Measurements from ENCODE around the gene ADAMTSL5.
"Not testable (repeated sequence)": the region's sequence is repeated elsewhere in the genome, so short reads cannot be mapped to it uniquely, and the experiment has no call there.

ADAMTSL5 gene

DNA sequence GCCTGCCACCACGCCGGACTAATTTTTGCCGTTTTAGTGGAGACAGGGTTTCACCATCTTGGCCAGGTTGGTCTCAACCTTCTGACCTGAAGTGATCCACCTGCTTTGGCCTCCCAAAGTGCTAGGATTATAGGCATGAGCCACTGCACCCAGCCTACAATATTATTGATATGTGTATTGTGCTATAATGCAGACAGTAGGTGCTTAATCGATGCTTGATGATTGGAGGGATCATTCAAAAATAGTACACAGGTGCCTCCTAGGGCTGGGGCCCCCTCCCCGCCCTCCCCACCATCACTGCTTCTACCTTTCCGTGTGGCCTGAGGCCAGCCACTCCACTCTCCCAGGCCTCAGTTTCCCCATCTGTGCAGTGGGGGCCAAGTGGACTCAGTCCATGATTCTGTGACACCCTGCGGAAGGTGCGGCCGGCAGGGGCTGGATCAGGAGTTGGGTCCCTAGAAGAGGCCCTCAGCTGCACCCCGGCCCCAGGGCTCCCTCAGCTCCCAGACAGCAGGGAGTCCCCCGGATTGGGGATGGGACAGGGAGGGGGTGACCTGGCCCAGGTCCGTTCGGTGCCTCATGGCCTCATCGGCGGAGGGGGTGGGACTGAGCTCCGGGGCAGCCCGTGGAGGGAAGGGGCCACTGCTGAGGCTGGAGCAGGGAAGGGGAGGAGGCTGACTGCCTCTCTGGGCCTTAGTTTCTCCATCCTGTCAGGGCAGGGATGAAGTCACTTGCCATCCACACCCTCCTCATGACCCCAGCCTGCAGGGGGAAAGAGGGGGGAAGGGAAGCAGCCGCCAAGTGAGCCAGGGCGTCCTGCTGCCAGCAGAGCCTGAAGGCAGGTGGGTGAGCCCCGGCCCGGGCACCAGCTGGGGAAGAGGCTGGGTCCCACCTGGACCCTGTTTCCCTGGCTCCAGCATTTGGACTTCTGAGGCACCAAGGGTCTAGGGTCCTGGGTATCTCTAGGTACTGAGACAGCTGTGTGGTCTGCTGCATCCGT lies 1.2 kb downstream of the ADAMTSL5 start:
- FAIRE-seq: no peak

DNA sequence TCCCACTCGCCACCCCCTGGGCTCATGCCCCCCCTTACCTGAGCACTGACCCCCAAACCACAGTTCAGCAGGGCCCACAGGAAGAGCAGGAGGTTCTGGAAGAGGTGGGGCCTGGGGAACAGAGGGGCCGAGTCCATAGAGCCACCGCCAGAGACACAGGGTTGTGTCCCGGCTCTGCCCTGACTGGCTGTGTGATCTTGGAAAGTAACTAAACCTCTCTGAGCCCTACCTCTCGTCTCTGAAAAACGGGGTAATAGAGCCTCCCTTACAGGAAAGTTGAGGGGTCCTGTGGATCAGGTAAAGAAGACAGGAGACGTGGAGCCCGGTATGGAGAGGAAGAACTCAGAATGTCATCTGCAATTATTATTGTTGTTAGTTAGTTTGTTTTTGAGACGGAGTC lies 2.0 kb downstream of the ADAMTSL5 start:
- FAIRE-seq: no peak

DNA sequence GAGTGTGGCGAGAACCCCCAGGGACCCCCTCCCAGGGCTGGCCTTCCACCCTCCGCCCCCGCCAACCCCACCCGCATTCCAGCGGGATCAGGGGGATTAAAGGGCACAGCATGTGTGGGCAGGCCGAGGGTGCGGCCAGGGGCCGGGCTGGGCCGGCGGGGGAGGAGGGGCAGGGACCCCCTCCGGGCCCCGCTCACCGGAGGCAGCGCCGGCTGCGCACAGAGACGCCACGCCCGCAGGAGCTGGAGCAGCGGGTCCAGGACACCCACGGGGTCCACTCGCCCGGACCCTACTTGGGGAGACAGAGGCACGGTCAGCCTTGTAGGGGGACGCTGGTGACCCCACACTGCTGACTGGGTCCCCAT lies 2.4 kb downstream of the ADAMTSL5 start:
- no peak for FAIRE-seq

DNA sequence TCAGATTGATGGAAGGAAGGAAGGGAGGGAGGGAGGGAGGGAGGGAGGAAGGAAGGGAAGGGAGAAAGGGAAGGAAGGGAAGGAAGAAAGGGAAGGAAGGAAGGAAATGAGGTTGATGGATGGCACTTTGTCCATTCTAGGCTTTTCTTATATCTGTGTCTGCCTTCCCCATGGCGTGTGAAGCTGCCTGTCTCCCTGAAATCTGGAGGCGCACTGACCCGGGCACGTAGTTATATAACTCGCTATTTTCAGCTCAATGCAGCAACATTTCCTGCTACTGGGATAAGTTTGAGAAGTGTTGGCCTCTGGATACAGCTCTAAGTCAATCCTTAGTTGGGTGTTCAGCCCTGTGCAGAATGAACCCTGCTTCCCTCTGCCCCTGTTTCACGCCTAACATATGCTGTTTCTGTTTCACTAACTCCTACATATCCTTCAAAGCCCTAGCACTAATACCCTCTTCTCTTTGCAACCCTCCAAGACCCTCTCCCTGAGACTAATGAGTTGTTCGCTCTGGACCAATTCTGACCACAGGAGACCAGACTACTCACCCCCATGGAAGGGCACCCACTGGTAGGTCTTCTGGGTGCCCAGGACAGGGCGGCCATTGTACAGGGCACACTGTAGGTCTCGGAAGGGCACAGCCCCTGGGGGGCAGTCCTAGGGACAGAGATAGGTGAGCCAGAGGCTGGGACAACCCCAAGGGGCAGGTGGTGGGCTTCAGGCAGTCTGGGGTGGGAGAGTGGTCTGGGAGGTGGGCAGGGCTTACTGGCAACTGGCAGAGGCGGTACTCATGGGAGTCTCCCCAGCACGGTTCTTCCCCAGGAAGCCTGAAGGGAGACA lies 3.0 kb downstream of the ADAMTSL5 start:
- FAIRE-seq: no peak

DNA sequence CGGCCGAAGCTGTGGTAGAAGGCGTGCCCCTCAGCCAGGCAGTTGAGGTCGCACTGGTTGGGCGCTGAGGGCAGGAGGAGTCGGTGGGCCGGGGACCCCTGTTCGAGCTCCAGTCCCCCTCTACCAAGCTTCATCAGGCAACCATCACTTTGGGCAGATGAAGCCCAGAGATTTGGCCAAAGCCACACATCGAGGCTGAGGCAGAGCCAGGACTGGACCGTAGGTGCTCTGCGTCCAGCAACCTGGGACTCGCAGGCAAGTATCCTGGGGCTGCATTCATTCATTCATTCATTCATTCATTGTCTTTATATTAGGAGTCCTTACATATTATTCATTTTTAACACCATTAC lies 4.3 kb downstream of the ADAMTSL5 start:
- no peak for FAIRE-seq

DNA sequence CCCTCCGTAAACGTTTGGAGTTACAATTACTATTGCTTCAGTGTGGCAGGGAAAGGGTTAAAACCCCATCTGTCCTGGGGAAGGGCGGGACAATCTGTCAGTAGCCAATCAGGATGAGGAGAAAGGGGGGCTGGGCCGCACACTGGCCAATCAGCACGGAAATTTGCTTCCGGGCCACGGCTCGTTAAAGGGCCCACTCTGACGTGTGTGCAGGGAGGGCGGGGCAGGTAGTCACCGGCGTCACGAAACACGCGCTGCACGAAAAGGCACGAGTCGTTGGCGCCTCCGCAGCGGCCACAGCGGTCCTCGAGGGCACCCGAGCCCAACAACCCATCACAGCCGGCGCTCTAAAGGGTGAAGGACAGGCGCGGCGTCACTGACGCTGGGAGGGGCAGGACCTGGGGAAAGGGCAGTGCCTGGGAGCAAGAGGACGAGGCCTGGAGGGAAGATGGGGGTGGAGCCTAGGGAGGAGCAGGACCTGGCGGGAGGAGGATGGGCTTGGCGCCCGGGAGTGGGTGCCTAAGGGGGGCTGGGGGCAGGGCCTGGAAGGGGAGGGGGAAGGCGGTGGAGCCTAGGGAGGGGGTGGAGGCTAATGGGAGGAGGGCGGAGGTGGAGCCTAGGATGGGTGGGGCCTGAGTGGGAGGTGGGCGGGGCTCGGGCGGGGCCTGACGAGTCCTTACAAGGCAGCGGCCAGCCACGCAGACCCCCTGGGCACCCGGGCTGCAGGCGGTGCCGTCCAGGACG lies 4.9 kb downstream of the ADAMTSL5 start:
- no peak for FAIRE-seq

DNA sequence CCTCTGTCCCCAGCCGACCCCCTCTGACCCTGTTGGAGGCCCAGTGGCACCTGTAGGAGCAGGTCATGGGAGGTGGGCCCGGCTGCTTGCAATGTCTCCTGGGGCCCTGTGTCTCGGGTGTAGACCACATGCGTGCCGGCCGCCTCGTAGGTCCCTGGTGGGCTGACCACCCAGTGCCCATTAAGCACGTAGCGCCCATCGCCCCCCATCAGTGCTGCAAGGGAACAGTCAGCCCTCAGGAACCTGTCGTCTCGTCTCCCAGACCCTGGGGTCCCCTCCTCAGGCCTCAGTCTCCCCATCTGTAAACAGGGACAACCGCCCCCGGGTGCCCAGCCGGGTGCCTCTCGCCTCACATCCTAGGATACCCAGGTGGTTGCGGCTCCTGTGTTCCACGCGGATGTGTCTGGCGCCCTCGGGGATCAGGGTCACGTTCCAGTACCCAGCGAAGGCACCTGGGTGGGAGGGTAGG lies 5.6 kb downstream of the ADAMTSL5 start:
- no peak for FAIRE-seq

DNA sequence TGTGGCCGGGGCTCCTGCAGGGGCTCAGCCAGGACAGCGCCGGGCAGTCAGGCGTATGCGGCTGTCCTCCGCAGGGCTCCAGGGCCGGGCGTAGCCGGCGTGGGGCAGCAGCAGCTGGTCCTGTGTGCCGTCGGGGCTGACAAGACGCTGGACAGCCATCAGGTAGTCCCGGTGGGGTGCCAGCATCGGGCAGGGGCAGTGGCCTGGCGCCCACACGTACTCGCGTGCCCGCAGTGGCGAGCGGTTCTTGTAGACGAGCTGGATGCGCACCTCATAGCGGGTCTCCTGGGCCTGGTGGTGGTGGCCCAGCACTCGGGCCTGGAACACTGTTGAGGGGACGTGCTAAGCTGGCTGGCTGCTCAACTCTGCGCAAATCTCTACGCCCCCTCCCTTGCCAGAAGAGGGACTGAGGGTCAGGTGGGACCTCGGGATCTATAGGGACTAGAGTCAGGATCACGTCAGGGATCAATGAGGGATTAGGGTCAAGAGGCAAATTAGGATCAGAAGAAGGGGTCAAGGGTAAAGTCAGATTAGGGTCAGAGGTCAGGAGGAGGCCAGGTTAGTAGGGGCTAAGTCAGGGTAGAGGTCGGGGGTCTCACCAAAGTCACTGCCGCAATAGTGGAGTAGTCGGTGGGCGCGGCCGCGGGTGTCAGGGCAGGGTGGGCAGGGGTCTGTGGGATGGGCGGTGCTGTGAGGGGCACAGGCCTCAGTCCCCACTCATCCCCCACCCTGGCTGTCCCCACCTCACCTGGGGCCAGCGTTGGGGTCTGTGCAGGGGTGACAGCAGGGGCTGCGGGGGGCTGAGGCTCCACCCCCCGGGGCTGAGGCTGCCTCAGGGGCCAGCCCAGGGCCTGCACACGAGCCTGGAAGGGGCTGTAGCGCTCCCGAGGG lies 6.6 kb downstream of the ADAMTSL5 start:
- FAIRE-seq: no peak

DNA sequence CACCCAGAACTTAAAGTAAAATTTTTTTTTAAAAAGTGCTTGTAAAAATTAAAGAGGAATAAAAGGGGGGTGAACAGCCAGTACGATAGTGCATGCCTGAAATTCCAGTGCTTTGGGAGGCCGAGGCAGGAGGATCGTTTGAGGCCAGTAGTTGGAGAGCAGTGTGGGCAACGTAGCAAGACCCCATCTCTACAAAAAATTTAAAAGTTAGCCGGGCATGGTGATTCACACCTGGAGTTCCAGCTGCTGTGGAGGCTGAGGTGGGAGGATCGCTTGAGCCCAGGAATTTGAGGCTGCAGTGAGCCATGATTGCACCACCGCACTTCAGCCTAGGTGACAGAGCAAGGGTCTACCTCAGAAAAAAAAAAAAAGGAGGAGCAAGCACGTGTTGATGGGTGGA lies 7.8 kb downstream of the ADAMTSL5 start:
- FAIRE-seq: no peak

DNA sequence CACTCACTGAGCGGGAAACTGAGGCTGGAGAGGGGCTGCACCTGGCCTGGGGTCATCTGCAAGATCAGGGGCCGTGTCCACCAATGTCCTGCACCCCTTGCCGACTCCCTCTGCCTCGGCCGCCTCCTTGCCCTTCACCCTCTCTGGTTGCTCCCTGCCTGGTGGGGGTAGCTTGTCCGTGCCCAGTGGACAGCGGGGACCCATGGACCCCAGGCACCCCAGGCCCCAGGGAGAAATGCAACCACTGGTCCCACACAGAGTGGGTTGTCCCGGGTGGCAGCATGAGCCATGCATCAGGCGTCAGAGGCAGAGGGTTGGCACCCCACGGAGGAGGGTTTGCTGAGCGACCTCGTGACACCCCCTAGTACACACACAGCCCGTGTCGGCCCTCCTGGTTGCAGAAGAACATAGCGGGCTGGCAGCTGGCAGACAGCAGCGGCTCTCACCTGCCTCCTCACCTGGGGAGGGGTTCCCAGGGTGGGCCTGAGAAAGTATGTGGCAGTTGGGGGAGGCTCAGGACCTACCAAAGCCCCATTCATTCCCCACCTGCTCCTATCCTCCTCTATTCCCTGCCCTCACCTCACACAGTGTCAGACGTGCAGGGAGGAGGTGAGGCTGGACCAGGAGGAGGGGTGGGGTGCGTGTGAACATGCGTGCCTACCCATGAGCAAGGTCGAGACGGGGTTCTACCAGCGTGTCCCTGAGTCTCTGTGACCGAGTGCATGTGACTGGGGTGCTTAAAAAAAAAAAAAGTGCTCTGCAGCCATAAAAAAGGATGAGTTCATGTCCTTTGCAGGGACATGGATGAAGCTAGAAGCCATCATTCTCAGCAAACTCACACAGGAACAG lies 8.7 kb downstream of the ADAMTSL5 start:
- FAIRE-seq: no peak

DNA sequence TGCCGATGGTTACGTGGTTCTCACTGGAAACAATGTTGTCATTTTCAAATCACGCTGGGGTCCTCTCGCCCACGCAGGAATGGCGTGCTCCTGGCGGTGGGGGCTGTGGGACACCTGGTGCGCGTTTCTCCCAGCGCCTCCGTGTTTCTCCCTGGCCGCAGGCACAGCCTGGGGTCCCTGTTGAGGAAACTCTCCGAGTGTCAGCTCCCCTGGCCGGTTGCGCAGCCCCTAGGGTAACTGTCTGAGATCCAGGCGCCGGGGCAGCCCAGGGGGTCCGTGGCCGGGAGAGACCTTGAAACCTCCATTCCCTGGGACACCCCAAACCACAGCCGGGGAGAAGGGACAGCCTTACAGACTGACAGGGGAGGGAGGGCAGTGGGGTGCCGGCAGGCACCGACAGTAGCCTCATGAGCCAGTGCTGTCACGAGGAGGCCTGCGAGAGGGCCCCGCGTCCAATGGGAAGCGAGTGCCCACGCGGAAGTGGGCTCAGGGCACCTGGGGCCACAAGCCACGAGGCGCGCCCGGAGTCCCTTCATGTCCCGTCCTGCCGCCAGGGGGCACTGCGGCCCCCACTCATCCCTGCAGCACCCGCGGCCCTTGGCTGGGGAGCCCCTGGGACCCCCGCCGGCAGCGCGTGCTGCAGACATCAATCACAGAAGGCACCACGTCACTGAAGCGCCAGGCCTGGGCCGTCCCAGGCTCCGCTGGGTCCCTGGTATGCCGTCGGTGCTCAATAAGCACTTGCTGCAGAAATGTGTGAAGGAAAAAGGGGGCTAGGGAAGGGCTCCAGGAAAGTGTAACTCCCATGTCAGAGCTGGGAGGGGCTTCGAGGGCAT lies 9.5 kb downstream of the ADAMTSL5 start:
- FAIRE-seq: no peak

DNA sequence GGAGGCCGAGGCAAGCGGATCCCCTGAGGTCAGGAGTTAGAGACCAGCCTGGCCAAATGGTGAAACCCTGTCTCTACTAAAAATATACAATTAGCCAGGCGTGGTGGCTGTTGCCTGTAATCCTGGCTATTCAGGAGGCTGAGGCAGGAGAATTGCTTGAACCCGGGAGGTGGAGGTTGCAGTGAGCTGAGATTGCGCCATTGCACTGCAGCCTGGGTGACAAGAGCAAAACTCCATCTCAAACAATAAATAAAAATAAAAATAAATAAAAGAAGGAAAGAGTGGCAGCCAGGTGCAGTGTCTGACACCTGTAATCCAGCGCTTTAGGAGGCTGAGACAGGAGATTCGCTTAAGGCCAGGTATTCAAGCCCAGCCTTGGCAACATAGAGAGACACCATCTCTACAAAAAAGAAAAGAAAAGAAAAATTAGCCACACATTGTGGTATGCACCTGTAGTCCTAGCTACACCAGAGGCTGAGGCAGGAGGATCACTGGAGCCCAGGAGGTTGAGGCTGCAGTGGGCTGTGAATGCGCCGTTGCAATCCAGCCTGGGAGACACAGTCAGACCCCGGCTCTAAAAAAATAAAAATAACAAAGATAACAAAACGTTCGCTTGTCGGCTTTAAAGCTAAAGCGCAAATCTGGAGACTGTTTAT lies 10.3 kb downstream of the ADAMTSL5 start:
- FAIRE-seq: no peak

DNA sequence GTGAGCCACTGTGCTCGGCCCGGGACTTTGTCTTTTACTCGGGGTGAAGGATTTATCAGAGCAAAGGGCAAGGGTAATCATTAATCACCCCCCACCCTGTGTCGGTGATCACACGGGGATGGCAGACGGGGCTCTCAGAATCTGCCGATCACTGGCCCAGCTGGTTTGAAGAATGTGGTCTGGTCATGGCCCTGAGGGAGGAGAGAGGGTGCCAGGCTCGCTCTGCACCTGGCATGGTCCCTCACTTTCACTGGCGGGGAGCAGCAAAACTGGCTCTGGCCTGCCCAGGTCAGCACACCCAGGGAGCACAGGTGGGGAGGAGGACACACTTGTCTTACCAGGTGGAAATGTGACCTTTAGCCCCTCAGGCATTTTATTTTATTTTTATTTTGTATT lies 11.6 kb downstream of the ADAMTSL5 start:
- no peak for FAIRE-seq

DNA sequence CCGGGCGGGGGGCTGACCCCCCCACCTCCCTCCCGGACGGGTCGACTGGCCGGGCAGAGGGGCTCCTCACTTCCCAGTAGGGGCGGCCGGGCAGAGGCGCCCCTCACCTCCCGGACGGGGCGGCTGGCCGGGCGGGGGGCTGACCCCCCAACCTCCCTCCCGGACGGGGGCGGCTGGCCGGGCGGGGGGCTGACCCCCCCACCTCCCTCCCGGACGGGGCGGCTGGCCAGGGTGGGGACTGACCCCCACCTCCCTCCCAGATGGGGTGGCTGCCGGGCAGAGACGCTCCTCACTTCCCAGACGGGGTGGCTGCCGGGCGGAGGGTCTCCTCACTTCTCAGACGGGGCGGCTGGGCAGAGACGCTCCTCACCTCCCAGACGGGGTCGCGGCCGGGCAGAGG lies 13.6 kb downstream of the ADAMTSL5 start:
- not testable (repeated sequence) for FAIRE-seq

DNA sequence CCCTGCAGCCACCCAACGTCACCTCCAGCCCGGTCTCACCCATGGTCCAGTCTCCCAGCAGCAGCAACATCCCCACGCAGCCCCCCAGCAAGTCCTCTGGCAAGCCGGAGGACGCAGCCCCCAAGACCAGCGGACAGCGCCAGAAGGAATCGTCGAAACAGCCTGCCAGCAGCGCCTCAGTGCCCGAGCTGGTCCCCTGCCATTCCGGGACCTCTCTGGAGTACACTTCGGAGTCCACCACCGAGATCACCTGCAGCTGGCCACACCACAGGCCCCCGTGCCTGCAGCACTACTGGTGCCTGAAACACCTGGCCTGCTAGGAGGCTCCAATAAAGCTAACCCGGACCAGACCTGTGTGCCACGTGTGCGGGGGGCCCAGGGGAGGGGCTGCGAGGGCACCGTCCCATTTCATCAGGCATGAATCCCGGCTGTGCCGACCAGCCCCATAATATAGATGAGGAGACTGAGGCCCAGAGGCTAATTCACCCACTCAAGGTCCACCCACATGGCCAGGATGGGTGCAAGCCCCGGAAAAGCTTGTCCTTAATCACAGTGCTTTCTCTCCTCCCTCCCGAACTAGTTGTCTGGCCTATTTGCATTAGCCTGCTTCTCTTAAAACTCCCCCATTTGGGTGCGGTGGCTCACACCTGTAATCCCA lies 15.1 kb downstream of the ADAMTSL5 start:
- FAIRE-seq: no peak

DNA sequence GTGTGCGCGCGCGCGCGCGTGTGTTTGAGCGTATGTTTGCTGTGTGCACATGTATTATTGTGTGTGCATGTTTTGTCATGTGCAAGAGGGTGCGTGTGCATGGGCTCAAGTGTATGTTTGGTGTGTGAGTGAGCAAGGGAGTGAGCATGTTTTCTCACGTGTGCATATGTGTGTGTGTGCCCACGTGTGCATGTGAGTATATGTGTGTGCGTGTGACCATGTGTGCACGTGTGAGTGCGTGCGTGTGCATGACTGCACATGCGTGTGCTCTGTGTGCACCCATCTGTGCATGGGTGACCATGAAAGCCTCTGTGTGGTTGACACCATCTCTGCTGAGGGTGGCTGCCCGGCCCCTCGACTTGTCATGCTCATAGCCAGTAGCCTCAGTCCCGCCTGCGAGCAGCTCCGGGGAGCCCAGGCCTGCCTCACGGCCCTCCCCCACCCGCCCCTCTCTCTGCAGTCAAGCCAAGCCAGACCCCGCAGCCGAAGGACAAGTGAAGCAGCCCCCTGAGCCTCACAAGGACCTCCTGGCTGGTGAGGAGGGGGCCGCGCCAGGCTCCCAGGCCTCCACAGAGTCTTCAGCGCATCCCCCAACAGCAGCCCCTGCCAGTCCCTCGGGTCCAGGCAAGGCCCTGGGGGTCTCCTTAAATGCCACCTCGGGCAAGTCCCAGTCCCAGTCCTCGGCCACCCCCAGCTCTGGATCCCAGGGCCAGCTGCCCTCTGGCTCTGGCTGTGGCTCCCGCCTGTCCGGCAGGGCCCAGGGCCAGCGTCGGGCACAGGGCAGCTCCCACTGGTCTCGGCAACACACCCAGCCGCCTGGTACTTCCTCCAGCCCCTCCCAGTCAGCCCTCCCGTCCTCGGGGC lies 15.9 kb downstream of the ADAMTSL5 start:
- FAIRE-seq: no peak

DNA sequence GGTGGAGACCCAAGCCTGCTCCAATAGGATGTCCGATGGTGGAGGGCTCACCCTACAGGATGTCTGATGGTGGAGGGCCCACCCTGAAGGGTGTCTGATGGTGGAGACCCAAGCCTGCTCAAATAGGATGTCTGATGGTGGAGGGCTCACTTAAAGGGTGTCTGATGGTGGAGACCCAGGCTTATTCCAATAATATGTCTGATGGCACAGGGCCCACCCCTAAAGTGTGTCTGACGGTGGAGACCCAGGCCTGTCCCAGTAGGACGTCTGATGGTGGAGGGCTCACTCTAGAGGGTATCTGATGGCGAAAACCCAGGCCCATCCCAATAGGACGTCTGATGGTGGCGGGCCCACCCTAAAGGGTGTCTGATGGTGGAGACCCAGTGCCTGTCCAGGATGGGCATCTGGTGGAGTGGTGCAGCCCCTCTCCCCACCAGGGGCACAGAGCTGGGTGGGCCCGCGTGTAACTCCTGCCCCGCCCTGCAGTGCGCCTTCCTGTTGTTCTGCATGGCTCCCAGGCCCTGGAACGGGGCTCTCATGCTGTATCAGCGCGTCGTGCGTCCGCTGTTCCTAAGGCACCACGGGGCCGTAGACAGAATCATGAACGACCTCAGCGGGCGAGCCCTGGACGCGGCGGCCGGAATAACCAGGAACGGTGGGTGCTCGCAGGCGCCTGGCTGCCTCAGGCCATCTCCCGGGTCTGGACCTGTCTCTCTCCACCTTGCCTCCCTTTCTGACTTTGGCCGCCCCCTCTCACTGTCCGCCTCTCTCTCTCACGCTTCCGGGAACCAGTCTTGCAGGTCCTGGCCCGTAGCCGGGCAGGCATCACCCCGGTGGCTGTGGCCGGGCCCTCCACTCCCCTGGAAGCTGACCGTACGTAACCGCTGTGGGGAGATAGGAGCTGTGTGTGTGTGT lies 16.8 kb downstream of the ADAMTSL5 start:
- FAIRE-seq: no peak

Data from A204.1 (cell line).